Esophagus (tissue), 2 donors: ENCODE results near the gene PEX11B. TPM values are rescaled to one million over a fixed set of nuclear protein-coding genes. Genes with fewer than 3 reads are reported as not detected.

Experiments
- H3K27ac ChIP-seq, 2 donors: one replicate each; pipeline ENCODE4 v1.5.1; 2013; ENCODE audit warnings: low read depth in 2 of 2, mild to moderate bottlenecking in 2 of 2, inconsistent platforms in 1 of 2, low read length in 1 of 2, moderate library complexity in 1 of 2
- H3K27me3 ChIP-seq, 2 donors: one replicate each; pipeline ENCODE4 v1.6.1; 2013; ENCODE audit warnings: low read length in 2 of 2, control low read depth in 1 of 2, mild to moderate bottlenecking in 1 of 2; ENCODE audit not compliant: insufficient read depth in 2 of 2, control insufficient read depth in 1 of 2
- H3K36me3 ChIP-seq, 2 donors: one replicate each; pipeline ENCODE4 v1.6.1; 2013; ENCODE audit warnings: low read length in 1 of 2; ENCODE audit not compliant: control insufficient read depth in 2 of 2, insufficient read depth in 2 of 2
- H3K4me1 ChIP-seq, 2 donors: one replicate each; pipeline ENCODE4 v1.6.1; 2013; ENCODE audit warnings: low read length in 1 of 2; ENCODE audit not compliant: control insufficient read depth in 2 of 2, insufficient read depth in 2 of 2
- H3K4me3 ChIP-seq, 2 donors: one replicate each; pipeline ENCODE4 v1.5.1; 2013; ENCODE audit warnings: low read length in 2 of 2, mild to moderate bottlenecking in 2 of 2, low read depth in 1 of 2, moderate library complexity in 1 of 2
- H3K9me3 ChIP-seq, 2 donors: one replicate each; pipeline ENCODE4 v1.6.1; 2013; ENCODE audit warnings: mild to moderate bottlenecking in 2 of 2, low read depth in 1 of 2, low read length in 1 of 2, moderate library complexity in 1 of 2; ENCODE audit not compliant: control insufficient read depth in 2 of 2, insufficient read depth in 1 of 2
- WGBS, 2 donors: extraction: QIAGEN DNeasy Blood & Tissue Kit; methylation state at CpG; one replicate each; pipeline ENCODE4 v1.1.7; 2013; 5-methylcytosine and 5-hydroxymethylcytosine counted together
- polyA plus RNA-seq, 2 donors: library from polyadenylated mRNA; stranded (reverse); fragments of 200-250 nt; gene quantifications; one replicate each; pipeline ENCODE4 v1.2.3, GENCODE V29; 2013
- donor health status: healthy with polysubstance abuse.
- donor health status: Bipolar disorder and iron deficiency.

Gene PEX11B
- polyA plus RNA-seq, 2 donors = 19.3 to 26.4 TPM

DNA sequence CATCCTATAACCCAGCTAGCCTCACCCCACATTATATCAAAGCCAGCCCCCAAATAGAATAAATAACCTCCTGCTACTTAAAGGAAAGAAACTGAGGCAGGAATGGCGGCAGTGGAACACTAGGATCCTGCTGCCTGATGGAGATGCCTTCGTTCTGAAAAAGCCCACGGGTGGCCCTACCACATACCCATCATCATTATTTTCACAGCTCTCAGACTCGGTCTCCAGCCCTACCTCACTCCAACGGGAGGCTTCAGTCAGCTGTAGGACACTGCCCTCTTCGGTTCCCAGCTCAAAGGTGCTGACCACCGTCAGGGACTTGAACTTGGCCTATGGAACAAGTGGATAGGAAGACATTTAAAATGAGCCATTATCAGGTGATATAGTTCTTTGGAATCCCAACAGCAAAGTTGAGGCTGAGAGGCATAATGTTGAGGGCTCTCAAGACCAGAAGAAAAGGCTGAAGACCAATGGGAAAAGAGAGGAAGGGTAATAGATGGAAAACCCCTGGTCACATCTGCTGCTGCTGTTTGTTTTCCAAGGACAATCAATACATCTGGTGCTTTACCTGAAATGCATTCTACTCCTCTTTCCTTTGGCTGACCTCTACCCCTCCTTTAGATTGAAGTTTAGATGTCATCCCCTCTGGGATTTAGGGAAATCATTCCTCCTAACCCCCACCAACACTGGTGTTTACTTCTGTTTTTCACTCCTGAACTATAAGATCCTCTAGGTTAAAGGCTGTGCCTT, 25.0 kb downstream of the PEX11B start:
- Histone ChIP-seq H3K27ac (peak overlapping the region in 1 of 2 donors; percentile 24), H3K36me3 (no peaks in the 10 kb centered on the region), H3K4me1 (peaks cover 0 to 4% of the 10 kb centered on the region in 2 donors), H3K4me3 (no peak overlapping the region), H3K9me3 (no peaks in the 10 kb centered on the region), H3K27me3 (no peaks in the 10 kb centered on the region)
- WGBS, 2 donors = 91% methylated on average over 7 of the region's 7 CpGs

DNA sequence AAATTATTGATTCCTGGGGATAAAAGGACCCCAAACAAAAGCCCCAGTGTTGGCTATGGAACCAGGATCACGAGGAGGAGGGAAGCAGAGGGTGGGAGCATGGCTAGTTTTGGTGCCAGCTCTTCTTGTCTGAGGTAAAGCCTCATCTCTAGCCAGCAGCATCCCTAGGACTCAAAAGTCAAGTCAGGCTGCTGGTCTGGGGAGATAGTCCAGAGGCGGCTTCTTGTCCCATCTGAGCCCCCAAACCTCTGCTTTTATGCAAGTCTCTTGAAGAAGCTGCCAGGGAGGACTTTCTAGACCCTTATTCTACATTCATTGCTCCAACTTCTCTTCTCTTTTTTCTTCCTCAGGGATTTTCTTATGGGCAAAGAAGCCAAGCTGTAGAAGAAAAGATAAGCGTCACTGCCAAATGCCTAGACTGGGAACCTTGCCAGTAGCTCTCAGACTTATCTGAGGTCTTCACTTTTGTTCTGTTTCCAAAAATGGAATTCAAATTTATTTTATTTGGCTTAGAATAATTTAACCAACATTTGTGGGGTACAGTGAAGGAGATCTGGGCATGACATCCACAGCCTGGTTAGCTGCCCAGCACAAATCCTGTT, 25.9 kb downstream of the PEX11B start:
- WGBS, 2 donors = 46 to 49% methylated on average over 3 of the region's 3 CpGs
- Histone ChIP-seq H3K27me3 (no peaks in the 10 kb centered on the region), H3K4me1 (peaks cover 0 to 4% of the 10 kb centered on the region in 2 donors), H3K36me3 (no peaks in the 10 kb centered on the region), H3K27ac (peak overlapping the region; percentile 90 to 91), H3K9me3 (no peaks in the 10 kb centered on the region), H3K4me3 (no peak overlapping the region)

DNA sequence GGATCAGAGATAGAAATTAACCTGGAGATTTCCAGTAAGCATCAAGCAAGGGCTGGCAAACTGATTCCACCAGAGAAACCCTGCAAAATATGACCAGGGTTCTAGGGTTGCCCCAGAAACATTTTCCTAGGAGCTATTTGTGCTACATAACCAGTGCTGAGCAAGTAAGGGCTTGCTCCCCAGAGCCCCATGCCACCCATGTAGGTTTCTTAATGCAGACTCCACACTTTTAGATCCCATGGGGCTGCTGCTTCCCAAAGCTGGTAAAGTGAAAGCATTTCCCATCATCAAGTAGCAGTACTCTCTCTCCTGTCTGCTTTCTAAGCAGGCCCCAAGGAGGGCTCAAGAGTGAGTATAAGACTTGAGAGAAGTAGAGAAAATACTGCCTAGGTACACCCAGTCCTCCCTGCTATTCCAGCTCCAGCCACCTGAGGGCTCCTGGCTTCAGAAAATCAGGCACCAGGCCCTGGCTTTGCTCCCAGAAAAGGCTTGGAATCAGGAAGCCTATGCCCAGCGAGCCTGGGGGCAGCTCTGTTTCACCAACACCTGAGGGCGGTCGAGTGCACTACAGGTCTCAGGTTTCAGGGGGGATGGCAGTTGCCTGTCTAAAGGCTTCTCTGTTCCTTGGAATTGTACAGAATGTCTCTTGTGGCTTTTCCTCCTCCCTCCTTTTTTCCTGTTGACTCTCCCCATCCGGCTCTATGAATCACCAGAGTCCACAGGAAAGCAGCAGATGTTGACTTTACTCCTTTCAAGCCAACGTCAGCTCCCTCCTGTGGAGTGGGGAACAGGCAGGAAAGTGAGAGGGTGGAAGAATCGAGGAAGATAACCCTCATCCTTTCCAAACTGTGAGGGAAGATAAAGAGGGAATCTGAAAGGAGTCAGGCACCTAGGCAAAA, 26.7 kb downstream of the PEX11B start:
- 7 to 8% methylated on average over 6 of the region's 6 CpGs for WGBS, 2 donors

DNA sequence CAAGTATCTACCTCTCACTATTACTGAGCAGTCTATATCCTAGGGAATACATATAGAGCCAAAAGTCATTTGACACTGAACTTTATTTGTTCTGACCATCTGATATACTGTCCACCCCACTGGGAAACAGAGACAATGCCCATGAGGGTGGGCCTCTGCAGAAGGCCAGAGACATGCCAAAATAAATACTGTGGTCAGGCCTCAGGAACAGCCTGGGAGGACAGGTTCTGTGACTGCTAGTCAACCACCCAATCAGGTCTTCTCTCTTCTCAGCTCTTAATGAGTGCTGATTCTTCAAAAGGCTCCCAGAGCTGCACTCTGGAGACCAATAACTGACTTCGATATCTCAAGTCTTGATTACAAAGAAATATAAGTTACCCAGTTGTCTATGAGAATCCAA, 27.4 kb downstream of the PEX11B start:
- H3K9me3 ChIP-seq = no peaks in the 10 kb centered on the region
- no peaks in the 10 kb centered on the region for H3K27me3 ChIP-seq
- peak overlapping the region; percentile 60 to 90 for H3K27ac ChIP-seq
- peaks cover 0 to 4% of the 10 kb centered on the region in 2 donors for H3K4me1 ChIP-seq
- WGBS, 2 donors = 22 to 35% methylated on average over 1 of the region's 1 CpG
- H3K36me3 ChIP-seq = no peaks in the 10 kb centered on the region
- H3K4me3 ChIP-seq = no peak overlapping the region

More for the DNA sequence above, 26.7 kb downstream of the PEX11B start:
- Histone ChIP-seq H3K4me3 (peak overlapping the region in 1 of 2 donors; percentile 12), H3K27ac (peak overlapping the region; percentile 90 to 91), H3K36me3 (no peaks in the 10 kb centered on the region), H3K4me1 (peaks cover 0 to 4% of the 10 kb centered on the region in 2 donors), H3K9me3 (no peaks in the 10 kb centered on the region), H3K27me3 (no peaks in the 10 kb centered on the region)

DNA sequence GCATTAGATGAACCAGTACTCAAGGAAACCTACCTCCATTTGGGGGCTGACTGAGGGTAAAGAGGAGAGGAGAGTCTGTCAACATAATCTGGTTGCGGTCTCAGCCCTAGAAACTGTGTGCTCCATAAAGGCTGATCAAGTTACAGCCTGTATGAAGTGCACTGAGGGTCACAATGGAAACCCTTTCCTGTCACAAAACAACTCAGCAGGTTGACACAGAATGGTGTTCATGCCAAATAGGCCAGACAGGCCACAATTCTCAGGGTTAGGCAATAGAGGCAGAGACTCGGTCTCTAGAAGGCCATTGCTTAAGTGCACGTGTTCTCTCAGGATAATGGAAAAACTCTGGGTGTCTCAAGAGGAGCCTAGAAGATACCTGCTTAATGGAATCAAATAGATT, 28.8 kb downstream of the PEX11B start:
- 86 to 94% methylated on average over 3 of the region's 3 CpGs for WGBS, 2 donors
- Histone ChIP-seq H3K4me3 (no peak overlapping the region), H3K9me3 (no peaks in the 10 kb centered on the region), H3K36me3 (no peaks in the 10 kb centered on the region), H3K4me1 (peaks cover 0 to 8% of the 10 kb centered on the region in 2 donors), H3K27me3 (no peaks in the 10 kb centered on the region), H3K27ac (no peak overlapping the region)

DNA sequence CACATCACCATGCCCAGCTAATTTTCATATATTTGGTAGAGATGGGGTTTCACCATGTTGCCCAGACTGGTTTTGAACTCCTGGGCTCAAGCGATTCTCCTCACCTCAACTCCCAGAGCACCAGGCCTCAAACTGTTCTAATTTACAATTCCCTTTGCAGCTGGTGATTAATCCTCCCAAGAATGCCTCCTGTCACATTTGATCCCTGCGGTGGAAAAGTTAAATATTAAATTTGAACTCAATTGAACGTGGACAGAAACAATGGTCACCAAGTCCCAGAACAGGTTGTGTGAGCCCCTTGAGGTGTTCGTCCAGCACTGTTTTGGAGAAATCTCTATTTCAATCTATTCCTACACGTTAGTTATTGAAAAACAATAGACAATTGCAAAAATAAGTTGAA, 30.9 kb downstream of the PEX11B start:
- Histone ChIP-seq H3K4me3 (no peak overlapping the region), H3K4me1 (peaks cover 0 to 8% of the 10 kb centered on the region in 2 donors), H3K36me3 (no peaks in the 10 kb centered on the region), H3K9me3 (no peaks in the 10 kb centered on the region), H3K27ac (no peak overlapping the region), H3K27me3 (no peaks in the 10 kb centered on the region)
- 59 to 68% methylated on average over 5 of the region's 5 CpGs for WGBS, 2 donors

DNA sequence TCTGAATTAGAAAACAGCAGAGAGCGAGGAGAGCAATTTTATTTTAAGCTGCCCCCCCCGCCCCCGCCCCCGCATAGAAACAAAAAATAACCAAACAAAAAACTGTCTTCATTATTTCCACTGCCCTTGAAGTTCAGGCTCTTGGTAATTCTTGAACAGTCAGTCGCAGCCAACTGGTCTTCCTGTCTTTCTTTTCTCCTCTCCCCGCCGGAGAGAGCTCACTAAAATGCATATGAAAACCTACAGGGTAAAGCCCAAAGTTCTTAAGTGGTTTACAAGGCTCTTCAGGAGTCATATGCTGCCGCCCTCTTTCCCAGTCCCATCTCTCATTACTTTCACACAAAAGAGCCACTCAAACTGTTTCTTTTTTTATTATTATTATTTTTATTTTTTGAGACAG, 31.7 kb downstream of the PEX11B start:
- H3K4me1 ChIP-seq = peaks cover 0 to 6% of the 10 kb centered on the region in 2 donors
- 70 to 75% methylated on average over 8 of the region's 8 CpGs for WGBS, 2 donors

DNA sequence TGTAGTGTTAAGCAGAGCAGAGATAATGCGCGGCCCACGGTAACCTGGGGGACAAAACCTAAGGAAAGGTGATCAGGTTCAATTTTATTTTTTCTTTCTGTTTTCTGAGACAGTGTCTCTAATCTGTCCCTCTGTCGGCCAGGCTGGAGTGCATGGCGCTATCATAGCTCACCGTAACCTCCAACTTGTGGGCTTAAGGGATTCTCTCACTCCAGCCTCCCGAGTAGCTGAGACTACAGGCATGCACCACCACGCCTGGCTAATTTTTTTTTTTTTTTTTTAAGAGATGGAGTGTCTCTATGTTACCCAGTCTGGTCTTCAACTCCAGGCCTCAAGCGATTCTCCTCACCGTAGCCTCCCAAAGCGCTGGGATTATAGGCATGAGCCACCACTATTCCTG, 32.1 kb downstream of the PEX11B start:
- Histone ChIP-seq H3K4me3 (peak overlapping the region in 1 of 2 donors; percentile 60), H3K9me3 (no peaks in the 10 kb centered on the region), H3K27ac (peak overlapping the region in 1 of 2 donors; percentile 38), H3K36me3 (no peaks in the 10 kb centered on the region), H3K4me1 (peaks cover 0 to 4% of the 10 kb centered on the region in 2 donors), H3K27me3 (no peaks in the 10 kb centered on the region)
- 47 to 48% methylated on average over 11 of the region's 11 CpGs for WGBS, 2 donors

More for the DNA sequence above, 31.7 kb downstream of the PEX11B start:
- Histone ChIP-seq H3K4me3 (no peak overlapping the region), H3K27ac (no peak overlapping the region), H3K9me3 (no peaks in the 10 kb centered on the region), H3K27me3 (no peaks in the 10 kb centered on the region), H3K36me3 (no peaks in the 10 kb centered on the region)

DNA sequence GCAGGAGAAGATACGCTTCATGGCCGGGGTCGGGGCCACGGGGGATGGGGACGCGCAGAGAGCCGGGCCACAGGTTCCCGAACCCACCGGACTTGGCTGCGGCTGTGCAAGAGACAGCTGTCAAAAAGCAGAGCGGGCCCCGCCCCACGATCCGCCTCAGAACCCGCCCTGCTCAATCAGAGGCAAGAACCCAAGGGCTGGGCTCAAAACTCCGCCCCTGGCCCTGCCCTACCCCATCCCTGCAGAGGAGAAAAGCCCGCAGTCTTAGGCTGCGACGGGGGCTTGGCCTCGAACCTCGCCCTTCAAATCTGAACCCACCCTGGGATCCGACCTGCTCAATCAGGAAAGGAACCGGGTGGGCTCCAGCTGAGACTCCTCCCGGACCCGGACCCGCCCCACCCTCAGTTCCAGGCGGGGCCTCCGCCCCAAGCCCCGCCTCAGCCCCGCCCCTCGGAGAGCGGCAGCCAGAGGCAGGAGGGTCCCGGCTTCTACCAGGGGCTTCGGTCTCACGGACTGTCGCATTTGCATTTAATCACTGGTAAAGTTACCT, 32.7 kb downstream of the PEX11B start, which contains the start of gene ANKRD35:
Gene ANKRD35, minus strand, starts transcription at position 129 of the 550 bp plus-strand sequence. Its CDS starts 108 bp downstream, at position 21.
- H3K4me1 ChIP-seq = peaks cover 0 to 4% of the 10 kb centered on the region in 2 donors
- no peaks in the 10 kb centered on the region for H3K9me3 ChIP-seq
- peak within 1 kb of the TSS in 1 of 2 donors; percentile 38 for H3K27ac ChIP-seq
- H3K4me3 ChIP-seq = peak within 1 kb of the TSS; percentile 56 to 60
- H3K36me3 ChIP-seq = no peaks in the 10 kb centered on the region
- 1% methylated on average over 35 to 36 of the region's 36 CpGs for WGBS, 2 donors
- no peaks in the 10 kb centered on the region for H3K27me3 ChIP-seq
